ENCODE measurements around the gene STAMBPL1. TPM values are rescaled to one million over a fixed set of nuclear protein-coding genes. Genes with fewer than 3 reads are reported as not detected.

STAMBPL1 gene
- polyA plus RNA-seq, 1 of the 3 experiments (the other 2 are of a cell fraction) = 25.1 TPM

- Histone ChIP-seq H3K4me3 (ENCODE audit: low read depth in 2 of 2, low read length in 1 of 2) (no peak overlapping the region), H4K20me1 (ENCODE audit: insufficient read depth) (no peaks in the 10 kb centered on the region), H3K27me3 (ENCODE audit: insufficient read depth) (no peaks in the 10 kb centered on the region), H3K4me2 (no peak overlapping the region), H3K36me3 (replicated peaks in 1 of 2; ENCODE audit: control insufficient read depth in 1 of 2, insufficient read depth in 2 of 2, low read length in 1 of 2) (no peaks in the 10 kb centered on the region), H3K4me1 (ENCODE audit: control insufficient read depth in 1 of 2, insufficient read depth in 2 of 2, low read depth in 1 of 2, low read length in 1 of 2) (peaks cover 0 to 6% of the 10 kb centered on the region in 2 experiments; a peak in 1 of 4 replicates), H3K9ac (no peak overlapping the region), H3K9me2 (no peaks in the 10 kb centered on the region), H3F3A (replicated peaks; ENCODE audit: insufficient read depth) (no peaks in the 10 kb centered on the region), H3K9me3 (no peaks in the 10 kb centered on the region), H3K27ac (ENCODE audit: low read depth in 2 of 2, low read length in 1 of 2) (no peak overlapping the region), H2AFZ (ENCODE audit: low read depth) (no peak overlapping the region), H3K79me2 (ENCODE audit: insufficient read depth) (peaks cover 14% of the 10 kb centered on the region; the same call in 1 of the 2 replicates)
- POLR2A ChIA-PET = no interaction called here
- WGBS (ENCODE audit: low lambda C conversion rate) = 92% methylated on average over 5 of the region's 5 CpGs
- TF ChIP-seq NRF1 (IDR thresholded peaks at IDR 0.05; ENCODE audit: low read depth, low read length) (no peak), GABPA (IDR thresholded peaks at IDR 0.05; ENCODE audit: low read depth) (no peak), MXI1 (IDR thresholded peaks at IDR 0.05; ENCODE audit: low read depth, low read length) (no peak), YY1 (IDR thresholded peaks at IDR 0.05; ENCODE audit: low read depth) (no peak), MAX (IDR thresholded peaks at IDR 0.05; ENCODE audit: low read depth) (no peak), ELF1 (IDR thresholded peaks at IDR 0.05) (no peak), EP300 (IDR thresholded peaks at IDR 0.05; ENCODE audit: borderline replicate concordance in 1 of 2, low read depth in 1 of 2, low read length in 1 of 2) (no peak), EZH2phosphoT487 (IDR thresholded peaks at IDR 0.05; ENCODE audit: borderline replicate concordance, low read depth) (no peak), RCOR1 (IDR thresholded peaks at IDR 0.05; ENCODE audit: low read length) (no peak), FOSL2 (IDR thresholded peaks at IDR 0.05; ENCODE audit: borderline replicate concordance, low read depth) (no peak), SMC3 (IDR thresholded peaks at IDR 0.05; ENCODE audit: low read depth, low read length) (no peak), TAF1 (IDR thresholded peaks at IDR 0.05; ENCODE audit: borderline replicate concordance, low read depth, low read length) (no peak)
- TF ChIP-seq, protein P1, sequence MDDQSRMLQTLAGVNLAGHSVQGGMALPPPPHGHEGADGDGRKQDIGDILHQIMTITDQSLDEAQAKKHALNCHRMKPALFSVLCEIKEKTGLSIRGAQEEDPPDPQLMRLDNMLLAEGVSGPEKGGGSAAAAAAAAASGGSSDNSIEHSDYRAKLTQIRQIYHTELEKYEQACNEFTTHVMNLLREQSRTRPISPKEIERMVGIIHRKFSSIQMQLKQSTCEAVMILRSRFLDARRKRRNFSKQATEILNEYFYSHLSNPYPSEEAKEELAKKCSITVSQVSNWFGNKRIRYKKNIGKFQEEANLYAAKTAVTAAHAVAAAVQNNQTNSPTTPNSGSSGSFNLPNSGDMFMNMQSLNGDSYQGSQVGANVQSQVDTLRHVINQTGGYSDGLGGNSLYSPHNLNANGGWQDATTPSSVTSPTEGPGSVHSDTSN (IDR thresholded peaks at IDR 0.05) = no peak
- TF ChIP-seq, protein P2, sequence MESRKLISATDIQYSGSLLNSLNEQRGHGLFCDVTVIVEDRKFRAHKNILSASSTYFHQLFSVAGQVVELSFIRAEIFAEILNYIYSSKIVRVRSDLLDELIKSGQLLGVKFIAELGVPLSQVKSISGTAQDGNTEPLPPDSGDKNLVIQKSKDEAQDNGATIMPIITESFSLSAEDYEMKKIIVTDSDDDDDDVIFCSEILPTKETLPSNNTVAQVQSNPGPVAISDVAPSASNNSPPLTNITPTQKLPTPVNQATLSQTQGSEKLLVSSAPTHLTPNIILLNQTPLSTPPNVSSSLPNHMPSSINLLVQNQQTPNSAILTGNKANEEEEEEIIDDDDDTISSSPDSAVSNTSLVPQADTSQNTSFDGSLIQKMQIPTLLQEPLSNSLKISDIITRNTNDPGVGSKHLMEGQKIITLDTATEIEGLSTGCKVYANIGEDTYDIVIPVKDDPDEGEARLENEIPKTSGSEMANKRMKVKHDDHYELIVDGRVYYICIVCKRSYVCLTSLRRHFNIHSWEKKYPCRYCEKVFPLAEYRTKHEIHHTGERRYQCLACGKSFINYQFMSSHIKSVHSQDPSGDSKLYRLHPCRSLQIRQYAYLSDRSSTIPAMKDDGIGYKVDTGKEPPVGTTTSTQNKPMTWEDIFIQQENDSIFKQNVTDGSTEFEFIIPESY (IDR thresholded peaks at IDR 0.05; ENCODE audit: borderline replicate concordance, low read depth) = no peak
- CTCF ChIA-PET = interaction anchor here (1.7 to 2.3 kb wide), 2 partner anchors 35 to 38 kb away, joined by 4 to 6 read pairs; no protein-coding TSS in a partner anchor
- DNase-seq = no peak
Observed at GRCh38 chr10:88971221-88972061, 91.4 kb downstream of the STAMBPL1 start.

Other genes with a start within 250 kb of the STAMBPL1 start
- gene LIPF, start 215.8 kb upstream of the STAMBPL1 start, polyA plus RNA-seq (2012; rRNA removed) = 0.06 and 0.07 TPM in 2 replicates
- not detected in 2 replicates for gene LIPK, start 174.0 kb upstream of the STAMBPL1 start, polyA plus RNA-seq (2012; rRNA removed)
- gene LIPN, start 120.2 kb upstream of the STAMBPL1 start, polyA plus RNA-seq (2012; rRNA removed) = not detected in 2 replicates
- not detected in 2 replicates for gene LIPM, start 77.5 kb upstream of the STAMBPL1 start, polyA plus RNA-seq (2012; rRNA removed)
- gene ANKRD22, start 28.4 kb upstream of the STAMBPL1 start, polyA plus RNA-seq (2012; rRNA removed) = 0.15 TPM in 2 replicates
- gene ACTA2, start 72.5 kb downstream of the STAMBPL1 start, polyA plus RNA-seq (2012; rRNA removed) = 119 and 130 TPM in 2 replicates
- gene FAS, start 110.6 kb downstream of the STAMBPL1 start, polyA plus RNA-seq (2012; rRNA removed) = 31.5 and 44.2 TPM in 2 replicates

All from SK-N-SH (cell line).